Measurements from ENCODE around the gene EEF1AKMT4.

- TF ChIP-seq, protein P1, sequence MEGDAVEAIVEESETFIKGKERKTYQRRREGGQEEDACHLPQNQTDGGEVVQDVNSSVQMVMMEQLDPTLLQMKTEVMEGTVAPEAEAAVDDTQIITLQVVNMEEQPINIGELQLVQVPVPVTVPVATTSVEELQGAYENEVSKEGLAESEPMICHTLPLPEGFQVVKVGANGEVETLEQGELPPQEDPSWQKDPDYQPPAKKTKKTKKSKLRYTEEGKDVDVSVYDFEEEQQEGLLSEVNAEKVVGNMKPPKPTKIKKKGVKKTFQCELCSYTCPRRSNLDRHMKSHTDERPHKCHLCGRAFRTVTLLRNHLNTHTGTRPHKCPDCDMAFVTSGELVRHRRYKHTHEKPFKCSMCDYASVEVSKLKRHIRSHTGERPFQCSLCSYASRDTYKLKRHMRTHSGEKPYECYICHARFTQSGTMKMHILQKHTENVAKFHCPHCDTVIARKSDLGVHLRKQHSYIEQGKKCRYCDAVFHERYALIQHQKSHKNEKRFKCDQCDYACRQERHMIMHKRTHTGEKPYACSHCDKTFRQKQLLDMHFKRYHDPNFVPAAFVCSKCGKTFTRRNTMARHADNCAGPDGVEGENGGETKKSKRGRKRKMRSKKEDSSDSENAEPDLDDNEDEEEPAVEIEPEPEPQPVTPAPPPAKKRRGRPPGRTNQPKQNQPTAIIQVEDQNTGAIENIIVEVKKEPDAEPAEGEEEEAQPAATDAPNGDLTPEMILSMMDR (conservative IDR thresholded peaks at IDR 0.05; ENCODE audit: low read depth, low read length) = no peak
- TF ChIP-seq EZH2 (IDR thresholded peaks at IDR 0.05; ENCODE audit: borderline replicate concordance, low read depth, low read length, poor library complexity, severe bottlenecking) = no peak
Measured at GRCh38 chr3:184238246-184238818, 11.1 kb upstream of the EEF1AKMT4 start.
